K562 (cell line): Measurements from ENCODE around the gene COL25A1. TPM values are rescaled to one million over a fixed set of nuclear protein-coding genes. Genes with fewer than 3 reads are reported as not detected.
A peak's percentile ranks its signal among the peaks of the same experiment; 100 is the strongest.

Source experiments
- ATAC-seq: fragments of 200-7000 bp; cut with Tn5 transposase; 3 replicates; pipeline ENCODE4 v1.9.1; 2020; ENCODE audit warnings: moderate library complexity
- BruUV-seq: library from RNA; stranded (reverse); fragments of 400-500 nt; replicated peaks from 2 replicates; lab custom pipeline; 2021; lab: Mats Ljungman, UMichigan
- CTCF ChIA-PET: fragments of 300-600 bp; formaldehyde crosslinking; extraction: SDS; loops from one replicate; lab custom pipeline; 2021; ENCODE audit warnings: low intra/inter-chr PET ratio; lab: Yijun Ruan, JAX
- POLR2A ChIA-PET: fragments of 300-600, 350-650 bp; sonication (Branson Sonifier 250); formaldehyde crosslinking; extraction: SDS; loops from one replicate; lab custom pipeline; 2021; ENCODE audit warnings: antibody characterized with exemption, inconsistent platforms; lab: Yijun Ruan, JAX
- DNase-seq, 4 experiments: peaks; one replicate each; pipeline versions ENCODE4 v3.0.0 to v3.0.0-alpha.2; 2011 to 2018; ENCODE audit warnings: low spot score in 3 of 4, mixed read lengths in 3 of 4; ENCODE audit errors: extremely low read depth in 1 of 4
- FAIRE-seq: peaks from 2 replicates; lab custom pipeline; 2011; peaks lifted over from hg19 to GRCh38; lab: Jason Lieb, UNC
- H2AFZ ChIP-seq: 2 replicates; pipeline ENCODE4 v1.6.0; 2011; ENCODE audit warnings: low read depth, low read length, control low read depth, inconsistent platforms
- H3K27ac ChIP-seq: fragments of 200-600 bp; 3 replicates; pipeline ENCODE4 v1.8.0; 2011; ENCODE audit warnings: low read depth, mild to moderate bottlenecking, control low read depth, inconsistent platforms, low read length, moderate library complexity, mixed read lengths; ENCODE audit errors: extremely low read depth
- H3K27me3 ChIP-seq, 2 experiments: fragments of 300-600 bp in 1 of 2; 2 replicates in 1 of 2; 3 replicates in 1 of 2; pipeline versions ENCODE4 v1.6.0 to v1.8.0; 2011; ENCODE audit warnings: inconsistent platforms in 2 of 2, low read length in 2 of 2, mild to moderate bottlenecking in 1 of 2, mixed read lengths in 1 of 2, moderate library complexity in 1 of 2; ENCODE audit not compliant: control insufficient read depth in 2 of 2, insufficient read depth in 2 of 2
- H3K36me3 ChIP-seq: fragments of 300-600 bp; 3 replicates; pipeline ENCODE4 v1.8.0; 2011; ENCODE audit warnings: mild to moderate bottlenecking, low read length, inconsistent platforms; ENCODE audit not compliant: control insufficient read depth, insufficient read depth
- H3K4me1 ChIP-seq, 2 experiments: fragments of 200-600 bp in 1 of 2; replicated peaks in 1 of 2; 2 replicates in 1 of 2; 3 replicates in 1 of 2; pipeline versions ENCODE4 v1.5.1 to v1.8.0; 2011; ENCODE audit warnings: inconsistent platforms in 2 of 2, low read length in 2 of 2, mild to moderate bottlenecking in 1 of 2, mixed read lengths in 1 of 2, moderate library complexity in 1 of 2; ENCODE audit not compliant: control insufficient read depth in 2 of 2, insufficient read depth in 2 of 2
- H3K4me2 ChIP-seq: 2 replicates; pipeline ENCODE4 v1.6.1; 2011; ENCODE audit warnings: low read length, control low read depth, inconsistent platforms, mixed read lengths; ENCODE audit not compliant: insufficient read depth
- H3K4me3 ChIP-seq: fragments of 200-600 bp; sonication (generic), shearing (Covaris generic); 2 replicates; pipeline ENCODE4 v1.5.1; 2016; ENCODE audit warnings: control low read depth, inconsistent platforms
- H3K79me2 ChIP-seq: fragments of 200-600 bp; 3 replicates; pipeline ENCODE4 v1.8.0; 2011; ENCODE audit warnings: low read length, inconsistent platforms; ENCODE audit not compliant: control insufficient read depth, insufficient read depth
- H3K9ac ChIP-seq, 2 experiments: 2 replicates each; pipeline versions ENCODE4 v1.6.0 to v1.6.1; 2011; ENCODE audit warnings: low read depth in 2 of 2, low read length in 2 of 2, control low read depth in 1 of 2, inconsistent platforms in 1 of 2, mild to moderate bottlenecking in 1 of 2, mixed read lengths in 1 of 2; ENCODE audit not compliant: insufficient read depth in 1 of 2
- H3K9me1 ChIP-seq: one replicate; pipeline ENCODE4 v1.6.0; 2011; ENCODE audit warnings: inconsistent platforms, mild to moderate bottlenecking, low read length, moderate library complexity; ENCODE audit not compliant: control insufficient read depth, insufficient read depth
- H3K9me3 ChIP-seq: replicated peaks from 2 replicates; pipeline ENCODE4 v1.5.1; 2011; ENCODE audit warnings: low read depth, low read length, inconsistent platforms; ENCODE audit not compliant: control insufficient read depth, insufficient read depth
- H4K20me1 ChIP-seq: replicated peaks from 2 replicates; pipeline ENCODE4 v1.6.1; 2011; ENCODE audit warnings: low read length, inconsistent platforms, mixed read lengths; ENCODE audit not compliant: control insufficient read depth, insufficient read depth
- C11orf30 ChIP-seq: fragments of 450-650 bp; IDR thresholded peaks from 2 replicates; pipeline ENCODE4 v1.6.1; 2016; ENCODE audit warnings: low read depth, mild to moderate bottlenecking
- CBX5 ChIP-seq: IDR thresholded peaks from 2 replicates; pipeline ENCODE4 v1.6.1; 2014; ENCODE audit warnings: low read depth, borderline replicate concordance
- CBX8 ChIP-seq: fragments of 200-600 bp; sonication (generic); IDR thresholded peaks from 2 replicates; pipeline ENCODE4 v1.6.1; 2012; ENCODE audit warnings: borderline replicate concordance, mixed run types, low read depth, mild to moderate bottlenecking, moderate library complexity, mixed read lengths, low read length, control low read depth, inconsistent platforms; ENCODE audit not compliant: poor library complexity, severe bottlenecking; ENCODE audit errors: extremely low read depth
- ELF2 ChIP-seq: fragments of 250-450 bp; sonication (Bioruptor Pico); IDR thresholded peaks from 2 replicates; pipeline ENCODE4 v1.5.0; 2021; ENCODE audit warnings: mild to moderate bottlenecking
- FOXK1 ChIP-seq: sonication (generic); formaldehyde crosslinking; IDR thresholded peaks from 2 replicates; pipeline ENCODE4 v1.8.0; 2022; ENCODE audit warnings: missing genetic modification reagents, mild to moderate bottlenecking, borderline replicate concordance
- HMBOX1 ChIP-seq: sonication (generic); IDR thresholded peaks from 2 replicates; pipeline ENCODE4 v1.6.1; 2016
- MAFF ChIP-seq: IDR thresholded peaks from 2 replicates; pipeline ENCODE4 v1.6.1; 2012; ENCODE audit warnings: low read length, improper control_type of control experiment
- MAFK ChIP-seq: IDR thresholded peaks from 2 replicates; pipeline ENCODE4 v1.6.1; 2011; ENCODE audit warnings: low read length, improper control_type of control experiment
- MTA1 ChIP-seq: fragments of 450-650 bp; IDR thresholded peaks from 2 replicates; pipeline ENCODE4 v1.6.1; 2017; ENCODE audit warnings: borderline replicate concordance
- NONO ChIP-seq, 2 experiments: fragments of 200-400 bp in 1 of 2; fragments of 450-650 bp in 1 of 2; formaldehyde crosslinking in 1 of 2; IDR thresholded peaks; 2 replicates each; pipeline ENCODE4 v1.6.1; 2017; ENCODE audit warnings: low read depth in 2 of 2, mild to moderate bottlenecking in 2 of 2, moderate library complexity in 2 of 2, low read length in 1 of 2
- RFX7 ChIP-seq: fragments of 250-450 bp; sonication (Bioruptor Pico); IDR thresholded peaks from 2 replicates; pipeline ENCODE4 v1.5.1; 2021; ENCODE audit warnings: mild to moderate bottlenecking
- TBP ChIP-seq: optimal IDR thresholded peaks from 2 replicates; pipeline ENCODE3; 2011; ENCODE audit warnings: low read depth, low read length, improper control_type of control experiment
- ZNF140 ChIP-seq: fragments of 250-450 bp; sonication (Bioruptor Pico); IDR thresholded peaks from 2 replicates; pipeline ENCODE4 v1.8.0; 2021; ENCODE audit warnings: moderate library complexity, mild to moderate bottlenecking, inconsistent platforms
- ZNF316 ChIP-seq: fragments of 450-650 bp; IDR thresholded peaks from 2 replicates; pipeline ENCODE4 v1.6.1; 2016
- in situ Hi-C: fragments of 300-500 bp; cut with MboI; formaldehyde crosslinking; loops from 4 replicates; pipeline ENCODE4 v1.15.0; 2018; ENCODE audit warnings: inconsistent platforms, mixed read lengths
- intact Hi-C: fragments of 100-400 bp; cut with micrococcal nuclease; formaldehyde crosslinking; loops from 2 replicates; pipeline ENCODE4 v1.14.2; 2022
- polyA plus RNA-seq, 8 experiments: library from polyadenylated mRNA; depleted of rRNA in 4 of 8; stranded (reverse) in 5 of 8; unstranded in 3 of 8; fragments of >200 nt; fragmentation: Nextera tagmentation in 2 of 8; fragmentation: Illumina TruSeq in 1 of 8; extraction: Ambion mirVana in 2 of 8; extraction: Trizol in 1 of 8; gene quantifications; 2 replicates each; pipeline versions ENCODE4 v1.2.1 to v1.2.3, GENCODE V29; 2011 to 2014; ENCODE audit warnings: inconsistent platforms in 1 of 8, missing spikeins in 1 of 8
- total RNA-seq, 7 experiments: library from RNA; depleted of rRNA in 6 of 7; stranded (reverse); fragments of >200 nt in 6 of 7; fragmentation: Illumina TruSeq in 2 of 7; extraction: Trizol in 2 of 7; gene quantifications; 2 replicates each; pipeline versions ENCODE4 v1.2.1 to v1.2.3, GENCODE V29; 2011 to 2021; ENCODE audit warnings: low replicate concordance in 1 of 7

COL25A1 gene
- total and polyA plus RNA-seq, 9 of the 15 experiments (the other 6 are each of a cell fraction or from before 2014, with no cell fraction given): 0.03 to 0.62 (median 0.27) TPM

- H3K27me3 ChIP-seq: no peaks in the 10 kb centered on the region
- no peak for FAIRE-seq
- in situ Hi-C loops (no loop called here), intact Hi-C loops (no loop called here)
- H3K9me3 ChIP-seq: no peaks in the 10 kb centered on the region
- H3K36me3 ChIP-seq: no peaks in the 10 kb centered on the region
- H3K9me1 ChIP-seq: no peaks in the 10 kb centered on the region
- H2AFZ ChIP-seq: no peak overlapping the region
- CTCF ChIA-PET: no interaction called here
- H3K4me1 ChIP-seq: no peaks in the 10 kb centered on the region
- no peak overlapping the region for H3K27ac ChIP-seq
- BruUV-seq: no TSS peak
- no peak overlapping the region for H3K4me2 ChIP-seq
- no peak overlapping the region for H3K4me3 ChIP-seq
- H4K20me1 ChIP-seq: no peaks in the 10 kb centered on the region
- H3K9ac ChIP-seq: no peak overlapping the region
- POLR2A ChIA-PET: no interaction called here
- TF ChIP-seq MAFK: peak; percentile 49; the same call in 1 of the 2 replicates
- peak; percentile 47 for TF ChIP-seq MAFF
- TF ChIP-seq HMBOX1: peak; percentile 86
- no peak for TF ChIP-seq FOXK1 (CRISPR knock-in tag)
- TF ChIP-seq TBP: no peak
- no peak for TF ChIP-seq NONO (IDR thresholded peaks at IDR 0.05; ENCODE audit: low read depth in 2 of 2, low read length in 1 of 2)
- TF ChIP-seq RFX7 (CRISPR knock-in tag): no peak
- no peak for TF ChIP-seq MTA1
- no peak for TF ChIP-seq ELF2
- no peak for TF ChIP-seq CBX5
- TF ChIP-seq ZNF140 (CRISPR knock-in tag): no peak
- no peak for TF ChIP-seq CBX8
- peak; percentile 65 for TF ChIP-seq ZNF316
- TF ChIP-seq C11orf30: peak; percentile 37
- no peak for DNase-seq
- H3K79me2 ChIP-seq: no peaks in the 10 kb centered on the region
- ATAC-seq: no peak
Observed at GRCh38 chr4:109256818-109257217, 45.6 kb downstream of the COL25A1 start.
